Gastrocnemius medialis (tissue), 4 donors: ENCODE data around the gene SSBP4.
"Not testable (repeated sequence)": the region's sequence is repeated elsewhere in the genome, so short reads cannot be mapped to it uniquely, and the experiment has no call there.

Experiments used
- CTCF ChIP-seq, 5 experiments: fragments of 450-650 bp in 3 of 5; fragments of 200-600 bp in 2 of 5; sonication (generic) in 2 of 5; IDR thresholded peaks in 4 of 5; conservative IDR thresholded peaks in 1 of 5; 1 replicate in 4 of 5; 2 replicates in 1 of 5; pipeline ENCODE4 v1.5.1; 2016 to 2019; ENCODE audit warnings: antibody characterized with exemption in 5 of 5, mild to moderate bottlenecking in 3 of 5, moderate library complexity in 3 of 5
- POLR2A ChIP-seq, 2 donors: fragments of 450-650 bp; IDR thresholded peaks; one replicate each; pipeline ENCODE4 v1.6.1; 2017; ENCODE audit warnings: antibody characterized with exemption in 2 of 2, mild to moderate bottlenecking in 2 of 2, moderate library complexity in 2 of 2

- not testable (repeated sequence) for TF ChIP-seq CTCF (IDR thresholded peaks at IDR 0.05 in 4 of 5, conservative IDR thresholded peaks at IDR 0.05 in 1 of 5); POLR2A (IDR thresholded peaks at IDR 0.05)
Observed at GRCh38 chr19:18405754-18406153, 13.4 kb upstream of the SSBP4 start.
